Hepatocyte (in vitro differentiated cells): Measurements from ENCODE around the gene PDZD8.

Source experiments
- CTCF ChIP-seq: fragments of 200-600 bp; sonication (generic); IDR thresholded peaks from 2 replicates; pipeline ENCODE4 v1.5.1; 2016; ENCODE audit warnings: antibody characterized with exemption, mild to moderate bottlenecking; ENCODE audit not compliant: poor library complexity
- EZH2 ChIP-seq: fragments of 200-600 bp; sonication (generic); IDR thresholded peaks from 2 replicates; pipeline ENCODE4 v1.6.1; 2016; ENCODE audit warnings: antibody characterized with exemption, mild to moderate bottlenecking, borderline replicate concordance
- EZH2phosphoT487 ChIP-seq: fragments of 200-600 bp; sonication (generic); IDR thresholded peaks from one replicate; pipeline ENCODE4 v1.6.1; 2018; ENCODE audit warnings: antibody characterized with exemption, mild to moderate bottlenecking, low read depth, moderate library complexity; ENCODE audit not compliant: unreplicated experiment, severe bottlenecking

DNA sequence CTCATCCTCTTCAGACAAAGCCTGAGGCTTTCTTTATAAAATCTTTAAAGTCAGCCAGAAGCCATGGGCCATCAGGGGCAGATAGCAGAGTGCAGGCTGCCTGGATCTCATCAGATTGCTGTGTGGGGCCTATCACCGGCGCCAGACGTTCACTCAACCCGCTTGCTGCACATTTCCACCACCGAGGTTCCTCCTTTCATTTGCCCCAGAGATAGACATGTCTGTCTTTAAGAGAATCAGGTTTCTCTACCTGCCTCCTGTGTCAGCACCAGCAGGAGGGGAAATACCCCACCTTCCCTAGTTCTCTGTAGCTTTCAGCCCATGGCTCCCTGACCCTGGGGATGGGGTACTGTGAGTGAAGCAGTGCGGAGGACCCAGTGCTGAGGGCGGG lies 112.3 kb downstream of the PDZD8 start:
- TF ChIP-seq CTCF (no peak), EZH2 (no peak), EZH2phosphoT487 (no peak)
